ENCODE measurements around the gene SH2D2A. TPM values are rescaled to one million over a fixed set of nuclear protein-coding genes. Genes with fewer than 3 reads are reported as not detected.

SH2D2A gene
- polyA plus RNA-seq, 4 donors = 0.89 to 3.7 (median 2.4) TPM

DNA sequence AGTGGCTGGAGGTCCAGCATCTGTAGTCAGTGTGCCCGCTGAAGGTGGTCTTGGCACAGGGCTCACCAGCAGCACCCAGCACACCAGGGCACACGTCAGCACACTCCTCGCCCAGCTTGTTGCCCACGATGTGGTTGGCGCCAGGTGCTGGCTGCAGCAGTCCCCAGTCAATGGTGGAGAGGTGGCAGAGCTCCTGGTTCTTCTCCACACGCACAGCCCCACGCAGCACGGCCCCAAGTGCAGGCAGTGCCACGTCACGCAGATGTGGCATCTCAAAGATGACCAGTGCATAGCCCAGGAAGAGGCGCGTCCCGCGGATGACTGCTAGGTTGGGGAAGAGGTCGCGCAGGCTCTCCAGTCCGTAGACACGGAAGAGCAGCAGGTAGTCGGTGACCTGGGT lies 37.1 kb upstream of the SH2D2A start:
- Histone ChIP-seq H3K9me3 (ENCODE audit: control insufficient read depth in 2 of 2, insufficient read depth in 1 of 2, low read depth in 1 of 2, low read length in 1 of 2) (no peaks in the 10 kb centered on the region), H3K27ac (ENCODE audit: low read depth in 1 of 3, low read length in 2 of 3) (no peak overlapping the region), H3K4me3 (ENCODE audit: low read depth in 1 of 3, low read length in 3 of 3) (no peak overlapping the region), H3K4me1 (ENCODE audit: control insufficient read depth in 3 of 3, insufficient read depth in 2 of 3, low read depth in 1 of 3, low read length in 2 of 3) (peaks cover 0 to 2% (median 0%) of the 10 kb centered on the region in 3 donors), H3K27me3 (ENCODE audit: control insufficient read depth in 3 of 3, insufficient read depth in 3 of 3, low read length in 3 of 3) (peaks cover 5 to 52% (median 6%) of the 10 kb centered on the region in 3 donors), H3K36me3 (ENCODE audit: control insufficient read depth in 3 of 3, insufficient read depth in 2 of 3, low read depth in 1 of 3, low read length in 3 of 3) (no peaks in the 10 kb centered on the region)
- no peak for FAIRE-seq
- WGBS, 3 donors = 92 to 93% (median 93%) methylated on average over 19 of the region's 19 CpGs
- no peak for DNase-seq

DNA sequence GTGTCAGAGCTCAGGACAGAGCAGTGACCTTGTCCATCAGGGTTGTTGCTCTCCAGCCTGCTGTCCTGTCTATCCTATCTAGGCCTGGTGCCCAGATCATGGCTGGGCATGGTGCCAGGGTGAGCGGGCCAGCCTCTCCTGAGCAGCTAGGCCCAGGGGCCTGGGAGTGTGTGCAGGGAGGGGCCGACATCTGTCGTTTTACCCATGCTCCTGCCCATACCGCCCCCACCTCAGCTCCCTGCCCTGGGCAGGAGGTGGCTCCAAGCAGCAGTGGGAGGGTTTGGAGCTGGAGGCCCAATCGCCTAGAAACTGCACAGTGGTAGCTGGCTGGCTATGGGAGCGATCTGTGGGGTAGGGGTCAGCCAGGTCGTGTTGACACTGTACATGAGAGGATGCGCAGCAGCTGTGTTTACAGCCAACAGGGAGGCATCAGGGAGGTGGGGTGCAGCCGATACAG lies 35.8 kb upstream of the SH2D2A start:
- FAIRE-seq (no peak), DNase-seq (peak; percentile 16 to 23)
- H3K27me3 ChIP-seq (ENCODE audit: control insufficient read depth in 3 of 3, insufficient read depth in 3 of 3, low read length in 3 of 3) = peaks cover 0 to 52% (median 4%) of the 10 kb centered on the region in 3 donors
- H3K9me3 ChIP-seq (ENCODE audit: control insufficient read depth in 2 of 2, insufficient read depth in 1 of 2, low read depth in 1 of 2, low read length in 1 of 2) = no peaks in the 10 kb centered on the region
- H3K4me1 ChIP-seq (ENCODE audit: control insufficient read depth in 3 of 3, insufficient read depth in 2 of 3, low read depth in 1 of 3, low read length in 2 of 3) = peaks cover 0 to 5% (median 0%) of the 10 kb centered on the region in 3 donors
- 12 to 42% (median 27%) methylated on average over 9 of the region's 9 CpGs for WGBS, 3 donors
- no peak overlapping the region for H3K27ac ChIP-seq (ENCODE audit: low read depth in 1 of 3, low read length in 2 of 3)
- H3K4me3 ChIP-seq (ENCODE audit: low read depth in 1 of 3, low read length in 3 of 3) = no peak overlapping the region
- no peaks in the 10 kb centered on the region for H3K36me3 ChIP-seq (ENCODE audit: control insufficient read depth in 3 of 3, insufficient read depth in 2 of 3, low read depth in 1 of 3, low read length in 3 of 3)

DNA sequence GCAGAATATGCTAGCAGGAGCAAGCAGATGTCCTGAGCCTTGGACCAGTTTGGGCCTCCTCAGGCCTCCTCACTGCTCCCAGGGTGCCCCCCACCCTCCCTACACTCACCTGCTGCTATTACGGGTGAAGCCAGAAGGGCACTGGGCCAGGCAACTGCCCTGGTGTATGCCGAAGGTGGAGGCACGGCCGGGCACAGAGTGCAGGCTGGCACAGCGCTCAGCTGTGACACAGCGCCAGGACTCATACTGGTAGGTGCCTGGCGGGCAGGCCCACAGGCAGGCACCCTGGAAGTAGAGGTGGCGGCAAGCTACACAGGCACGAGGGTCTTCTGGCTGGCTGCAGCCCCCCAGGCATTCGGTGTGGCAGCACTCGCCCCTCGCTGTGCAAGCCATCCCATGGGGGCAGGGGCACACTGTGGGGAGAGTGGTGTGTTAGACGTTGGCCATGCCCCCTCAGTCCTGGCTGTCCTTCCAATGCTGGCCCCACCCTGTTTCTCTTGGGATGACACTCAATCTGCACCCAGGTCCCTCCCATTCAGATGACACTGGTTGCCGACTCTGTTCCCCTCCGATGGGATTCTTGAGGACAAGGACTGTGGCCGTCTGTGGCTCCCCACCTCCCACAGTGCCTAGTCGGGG lies 35.2 kb upstream of the SH2D2A start:
- H3K4me3 ChIP-seq (ENCODE audit: low read depth in 1 of 3, low read length in 3 of 3) = no peak overlapping the region
- H3K9me3 ChIP-seq (ENCODE audit: control insufficient read depth in 2 of 2, insufficient read depth in 1 of 2, low read depth in 1 of 2, low read length in 1 of 2) = no peaks in the 10 kb centered on the region
- no peak overlapping the region for H3K27ac ChIP-seq (ENCODE audit: low read depth in 1 of 3, low read length in 2 of 3)
- peaks cover 0 to 5% (median 0%) of the 10 kb centered on the region in 3 donors for H3K4me1 ChIP-seq (ENCODE audit: control insufficient read depth in 3 of 3, insufficient read depth in 2 of 3, low read depth in 1 of 3, low read length in 2 of 3)
- WGBS, 3 donors = 45 to 71% (median 51%) methylated on average over 17 of the region's 17 CpGs
- no peaks in the 10 kb centered on the region for H3K36me3 ChIP-seq (ENCODE audit: control insufficient read depth in 3 of 3, insufficient read depth in 2 of 3, low read depth in 1 of 3, low read length in 3 of 3)
- peaks cover 0 to 52% (median 2%) of the 10 kb centered on the region in 3 donors for H3K27me3 ChIP-seq (ENCODE audit: control insufficient read depth in 3 of 3, insufficient read depth in 3 of 3, low read length in 3 of 3)
- FAIRE-seq = no peak
- DNase-seq = no peak

DNA sequence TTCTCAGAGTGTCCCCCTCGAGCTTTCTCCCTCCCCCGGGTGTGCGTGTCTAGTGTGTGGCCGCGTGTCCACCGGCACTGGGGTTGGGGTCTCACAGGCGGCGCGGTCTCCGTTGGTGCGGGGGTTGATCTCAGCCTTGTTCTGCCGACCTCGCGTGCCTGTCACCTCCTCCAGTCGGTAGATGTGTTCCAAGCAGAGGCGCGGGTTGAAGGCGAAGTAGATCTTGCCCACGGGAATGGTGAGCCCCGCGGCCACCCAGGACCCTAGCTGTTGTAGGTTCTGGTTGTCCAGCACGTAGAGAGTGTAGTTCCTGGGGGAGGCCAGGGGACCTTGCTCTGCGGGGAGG lies 32.5 kb upstream of the SH2D2A start:
- FAIRE-seq = no peak
- Histone ChIP-seq H3K36me3 (ENCODE audit: control insufficient read depth in 3 of 3, insufficient read depth in 2 of 3, low read depth in 1 of 3, low read length in 3 of 3) (no peaks in the 10 kb centered on the region), H3K4me1 (ENCODE audit: control insufficient read depth in 3 of 3, insufficient read depth in 2 of 3, low read depth in 1 of 3, low read length in 2 of 3) (peaks cover 0 to 13% (median 0%) of the 10 kb centered on the region in 3 donors), H3K9me3 (ENCODE audit: control insufficient read depth in 2 of 2, insufficient read depth in 1 of 2, low read depth in 1 of 2, low read length in 1 of 2) (no peaks in the 10 kb centered on the region), H3K4me3 (ENCODE audit: low read depth in 1 of 3, low read length in 3 of 3) (no peak overlapping the region), H3K27ac (ENCODE audit: low read depth in 1 of 3, low read length in 2 of 3) (no peak overlapping the region), H3K27me3 (ENCODE audit: control insufficient read depth in 3 of 3, insufficient read depth in 3 of 3, low read length in 3 of 3) (peaks cover 5 to 73% (median 20%) of the 10 kb centered on the region in 3 donors)
- WGBS, 3 donors = 26 to 37% (median 31%) methylated on average over 23 of the region's 23 CpGs
- no peak for DNase-seq

DNA sequence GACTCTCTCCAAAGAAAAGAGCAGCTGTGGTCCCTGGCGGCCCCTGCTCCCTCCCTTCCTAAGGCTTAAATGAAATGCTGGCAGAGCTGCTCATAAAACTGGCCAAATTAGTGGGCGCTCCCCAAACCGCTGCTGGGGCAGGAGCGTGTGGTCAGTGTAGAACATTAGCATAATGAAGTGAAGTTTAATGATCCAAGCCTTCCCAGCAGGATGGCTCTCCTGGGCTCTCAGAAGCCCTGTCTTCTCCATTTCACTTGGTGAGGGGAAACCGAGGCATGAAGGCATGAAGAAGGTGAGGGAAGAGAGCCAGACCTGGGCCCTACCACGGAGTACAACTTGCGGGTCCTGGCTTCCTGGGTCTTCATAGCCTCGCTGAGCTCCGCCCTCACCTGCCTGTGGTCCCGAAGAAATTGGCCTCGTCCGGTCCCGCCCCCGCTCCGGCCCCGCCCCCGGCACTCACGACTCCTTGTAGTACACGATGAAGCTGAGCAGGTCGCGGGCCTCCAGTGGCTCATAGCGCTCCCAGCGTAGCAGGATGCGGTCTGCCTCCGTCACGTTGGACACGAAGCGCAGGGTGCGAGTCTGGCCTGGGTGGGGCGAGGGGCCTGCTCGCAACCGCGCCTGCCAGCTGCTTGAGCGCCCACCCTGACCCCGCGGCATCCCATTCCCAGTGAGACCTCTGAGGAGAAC lies 32.0 kb upstream of the SH2D2A start:
- no peak overlapping the region for H3K4me3 ChIP-seq (ENCODE audit: low read depth in 1 of 3, low read length in 3 of 3)
- peak; percentile 56 to 64 for DNase-seq
- H3K9me3 ChIP-seq (ENCODE audit: control insufficient read depth in 2 of 2, insufficient read depth in 1 of 2, low read depth in 1 of 2, low read length in 1 of 2) = no peaks in the 10 kb centered on the region
- no peak overlapping the region for H3K27ac ChIP-seq (ENCODE audit: low read depth in 1 of 3, low read length in 2 of 3)
- H3K36me3 ChIP-seq (ENCODE audit: control insufficient read depth in 3 of 3, insufficient read depth in 2 of 3, low read depth in 1 of 3, low read length in 3 of 3) = no peaks in the 10 kb centered on the region
- no peak for FAIRE-seq
- peaks cover 5 to 74% (median 25%) of the 10 kb centered on the region in 3 donors for H3K27me3 ChIP-seq (ENCODE audit: control insufficient read depth in 3 of 3, insufficient read depth in 3 of 3, low read length in 3 of 3)
- 9 to 16% (median 12%) methylated on average over 32 to 36 of the region's 36 CpGs for WGBS, 3 donors
- peaks cover 0 to 13% (median 0%) of the 10 kb centered on the region in 3 donors for H3K4me1 ChIP-seq (ENCODE audit: control insufficient read depth in 3 of 3, insufficient read depth in 2 of 3, low read depth in 1 of 3, low read length in 2 of 3)

DNA sequence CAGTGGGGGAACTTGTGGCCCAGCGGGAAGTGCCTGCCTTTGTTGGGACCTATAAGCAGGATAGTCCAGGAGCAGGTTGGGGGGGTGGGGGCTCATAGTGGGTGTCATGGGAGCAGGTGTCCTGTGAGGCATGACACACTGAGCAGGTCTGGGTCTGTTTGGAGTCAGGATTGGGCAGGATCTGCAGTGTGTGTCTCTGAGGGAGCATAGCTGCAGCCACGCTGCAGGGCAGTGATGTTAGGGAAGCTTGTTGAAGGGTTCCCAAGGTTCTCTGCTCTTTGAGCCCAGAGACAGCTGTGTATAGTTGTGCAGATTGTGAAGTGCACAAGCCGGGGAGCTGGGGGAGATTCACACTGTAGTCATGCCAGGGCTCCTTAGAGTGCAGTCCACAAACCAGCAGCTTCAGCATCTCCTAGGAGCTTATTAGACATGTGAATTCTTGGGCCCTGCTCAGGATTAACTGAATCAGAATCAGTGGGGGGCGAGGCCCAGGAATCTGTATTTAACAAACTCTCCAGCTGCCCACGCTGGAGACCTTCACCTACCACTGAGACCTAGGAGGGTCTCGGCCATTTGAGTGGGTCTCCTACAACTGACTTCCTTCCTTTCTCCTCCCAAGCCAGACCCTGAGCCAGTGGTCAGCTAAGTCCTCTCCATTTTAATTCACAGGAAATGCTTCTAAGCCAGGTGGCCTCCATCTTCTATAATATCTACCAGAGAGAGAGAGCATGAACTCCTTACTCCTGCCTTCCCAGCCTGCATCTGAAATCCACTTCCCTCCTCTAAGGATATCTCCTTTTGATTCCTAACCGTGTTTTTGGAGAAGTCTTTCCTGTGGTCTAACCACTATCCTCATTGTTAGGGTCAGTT lies 31.2 kb upstream of the SH2D2A start:
- 66 to 72% (median 72%) methylated on average over 7 of the region's 7 CpGs for WGBS, 3 donors
- Histone ChIP-seq H3K9me3 (ENCODE audit: control insufficient read depth in 2 of 2, insufficient read depth in 1 of 2, low read depth in 1 of 2, low read length in 1 of 2) (no peaks in the 10 kb centered on the region), H3K27ac (ENCODE audit: low read depth in 1 of 3, low read length in 2 of 3) (no peak overlapping the region), H3K4me1 (ENCODE audit: control insufficient read depth in 3 of 3, insufficient read depth in 2 of 3, low read depth in 1 of 3, low read length in 2 of 3) (peaks cover 0 to 13% (median 0%) of the 10 kb centered on the region in 3 donors), H3K36me3 (ENCODE audit: control insufficient read depth in 3 of 3, insufficient read depth in 2 of 3, low read depth in 1 of 3, low read length in 3 of 3) (no peaks in the 10 kb centered on the region), H3K27me3 (ENCODE audit: control insufficient read depth in 3 of 3, insufficient read depth in 3 of 3, low read length in 3 of 3) (peaks cover 5 to 76% (median 33%) of the 10 kb centered on the region in 3 donors), H3K4me3 (ENCODE audit: low read depth in 1 of 3, low read length in 3 of 3) (no peak overlapping the region)
- DNase-seq = no peak
- FAIRE-seq = no peak

DNA sequence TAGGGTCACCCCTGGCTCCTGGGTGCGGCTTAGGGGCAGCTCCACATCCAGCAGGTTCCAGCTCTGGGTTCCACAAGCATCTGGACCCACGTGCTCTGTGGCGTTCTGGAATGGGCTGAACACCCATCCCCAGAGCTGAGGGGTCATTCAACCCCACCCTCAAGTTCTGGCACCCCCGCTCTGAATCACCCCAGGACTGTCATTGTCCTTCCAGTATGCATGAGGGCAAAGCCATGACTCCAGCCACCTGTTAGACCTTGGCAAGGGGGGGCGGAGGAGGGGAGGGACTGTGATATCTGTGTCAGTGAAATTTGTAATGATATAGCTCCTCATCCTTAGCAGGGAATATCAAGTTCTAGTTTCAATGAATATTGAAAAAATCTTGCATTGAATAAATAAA lies 30.0 kb upstream of the SH2D2A start:
- Histone ChIP-seq H3K4me1 (ENCODE audit: control insufficient read depth in 3 of 3, insufficient read depth in 2 of 3, low read depth in 1 of 3, low read length in 2 of 3) (peaks cover 0 to 11% (median 0%) of the 10 kb centered on the region in 3 donors), H3K4me3 (ENCODE audit: low read depth in 1 of 3, low read length in 3 of 3) (no peak overlapping the region), H3K36me3 (ENCODE audit: control insufficient read depth in 3 of 3, insufficient read depth in 2 of 3, low read depth in 1 of 3, low read length in 3 of 3) (no peaks in the 10 kb centered on the region), H3K27me3 (ENCODE audit: control insufficient read depth in 3 of 3, insufficient read depth in 3 of 3, low read length in 3 of 3) (peaks cover 5 to 83% (median 39%) of the 10 kb centered on the region in 3 donors), H3K9me3 (ENCODE audit: control insufficient read depth in 2 of 2, insufficient read depth in 1 of 2, low read depth in 1 of 2, low read length in 1 of 2) (no peaks in the 10 kb centered on the region), H3K27ac (ENCODE audit: low read depth in 1 of 3, low read length in 2 of 3) (no peak overlapping the region)
- WGBS, 3 donors = 73 to 91% (median 84%) methylated on average over 5 of the region's 5 CpGs
- FAIRE-seq (no peak), DNase-seq (no peak)

DNA sequence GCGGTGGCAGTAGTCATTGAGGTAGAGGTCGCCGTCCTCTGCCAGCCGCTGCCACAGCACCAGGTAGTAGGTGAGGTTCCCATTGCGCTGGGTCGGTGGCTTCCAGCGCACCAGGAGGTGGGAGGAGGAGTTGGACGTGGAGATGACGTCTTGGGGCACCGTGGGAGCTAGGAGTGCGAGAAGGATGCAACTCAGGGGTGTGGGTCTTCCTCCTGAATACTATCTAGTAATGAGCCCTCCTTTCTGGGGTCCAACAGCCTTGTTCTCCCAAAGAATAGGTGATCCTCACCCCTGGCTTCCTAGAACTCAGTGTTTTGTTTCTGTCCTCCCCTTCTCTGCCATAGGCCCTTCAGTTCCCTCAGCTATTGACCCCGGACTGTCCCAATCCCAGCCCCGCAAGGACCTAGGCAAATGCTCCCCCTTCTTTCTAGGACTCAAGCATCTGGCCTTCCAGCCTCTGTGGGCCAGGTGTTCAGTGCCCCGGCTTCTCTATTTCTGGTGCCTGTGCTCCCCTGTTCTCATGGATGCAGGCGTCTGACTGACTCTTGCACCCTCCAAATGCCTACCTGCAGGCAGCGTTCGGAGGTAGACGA lies 29.4 kb upstream of the SH2D2A start:
- Histone ChIP-seq H3K27ac (ENCODE audit: low read depth in 1 of 3, low read length in 2 of 3) (no peak overlapping the region), H3K4me3 (ENCODE audit: low read depth in 1 of 3, low read length in 3 of 3) (no peak overlapping the region), H3K27me3 (ENCODE audit: control insufficient read depth in 3 of 3, insufficient read depth in 3 of 3, low read length in 3 of 3) (peaks cover 5 to 89% (median 43%) of the 10 kb centered on the region in 3 donors), H3K4me1 (ENCODE audit: control insufficient read depth in 3 of 3, insufficient read depth in 2 of 3, low read depth in 1 of 3, low read length in 2 of 3) (peaks cover 0 to 11% (median 0%) of the 10 kb centered on the region in 3 donors), H3K9me3 (ENCODE audit: control insufficient read depth in 2 of 2, insufficient read depth in 1 of 2, low read depth in 1 of 2, low read length in 1 of 2) (no peaks in the 10 kb centered on the region), H3K36me3 (ENCODE audit: control insufficient read depth in 3 of 3, insufficient read depth in 2 of 3, low read depth in 1 of 3, low read length in 3 of 3) (no peaks in the 10 kb centered on the region)
- FAIRE-seq (no peak), DNase-seq (no peak)
- 42 to 47% (median 46%) methylated on average over 17 to 18 of the region's 18 CpGs for WGBS, 3 donors

All from small intestine (tissue), 7 donors.